ENCODE measurements around the gene HLCS.

Gene HLCS

DNA sequence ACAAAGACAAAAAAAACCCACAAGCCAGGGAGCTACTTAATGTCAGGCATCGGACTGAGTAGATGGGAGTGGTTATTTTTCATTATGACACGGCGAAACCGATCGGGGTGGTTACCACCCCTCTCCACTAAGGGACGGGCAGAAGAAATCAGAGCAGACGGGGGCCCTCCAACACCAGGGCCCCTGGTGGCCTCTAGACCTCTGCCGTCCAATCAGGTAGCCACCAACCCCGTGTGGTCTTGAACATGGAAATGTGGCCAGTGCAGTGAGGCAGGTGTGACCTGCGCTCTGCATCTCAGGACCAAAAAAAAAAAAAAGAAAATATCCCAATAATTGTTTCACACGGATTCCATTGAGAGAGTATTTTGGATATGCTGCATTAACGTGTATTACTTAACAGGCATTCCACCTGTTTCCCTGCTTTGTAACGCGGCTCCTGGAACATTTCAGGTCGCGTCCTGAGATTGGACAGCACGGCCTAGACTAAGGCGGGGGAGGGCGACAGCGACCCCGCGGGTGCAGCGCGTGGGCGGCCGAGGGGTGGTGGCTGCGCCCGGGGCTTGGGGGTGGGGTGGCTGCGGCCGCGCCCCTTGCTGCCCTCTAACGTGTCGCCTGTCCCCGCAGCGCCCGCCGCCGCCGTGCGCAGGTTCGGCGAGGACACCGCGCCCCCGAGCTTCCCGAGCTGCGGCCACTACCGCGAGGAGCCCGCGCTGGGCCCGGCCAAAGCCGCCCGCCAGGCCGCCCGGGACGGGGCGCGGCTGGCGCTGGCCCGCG lies 219.2 kb downstream of the HLCS start:
- no peak for DNase-seq (ENCODE audit: low read depth, low spot score)

GRCh38 chr21:36745459-36745858 lies 221.0 kb downstream of the HLCS start:
- DNase-seq (ENCODE audit: low read depth, low spot score), result no peak

GRCh38 chr21:36744560-36745231 lies 221.8 kb downstream of the HLCS start:
- DNase-seq (ENCODE audit: low read depth, low spot score), result no peak

DNA sequence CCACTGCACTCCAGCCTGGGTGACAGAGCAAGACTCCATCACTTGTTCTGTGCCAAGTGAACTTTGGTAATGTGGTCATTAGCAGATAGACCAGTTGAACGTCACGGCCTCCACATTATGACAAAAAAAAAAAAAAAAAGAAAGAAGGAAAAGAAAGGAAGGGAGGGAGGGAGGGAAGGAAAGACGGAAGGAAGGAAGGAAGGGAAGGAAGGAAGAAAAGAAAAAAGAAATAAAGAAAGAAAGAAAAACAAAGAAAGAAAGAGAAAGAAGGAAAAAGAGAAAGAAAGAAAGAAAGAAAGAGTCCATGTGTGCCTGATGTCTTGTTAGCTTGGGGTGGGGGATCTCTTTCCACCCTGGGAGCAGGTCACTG lies 222.3 kb downstream of the HLCS start:
- DNase-seq (ENCODE audit: low read depth, low spot score), result no peak

DNA sequence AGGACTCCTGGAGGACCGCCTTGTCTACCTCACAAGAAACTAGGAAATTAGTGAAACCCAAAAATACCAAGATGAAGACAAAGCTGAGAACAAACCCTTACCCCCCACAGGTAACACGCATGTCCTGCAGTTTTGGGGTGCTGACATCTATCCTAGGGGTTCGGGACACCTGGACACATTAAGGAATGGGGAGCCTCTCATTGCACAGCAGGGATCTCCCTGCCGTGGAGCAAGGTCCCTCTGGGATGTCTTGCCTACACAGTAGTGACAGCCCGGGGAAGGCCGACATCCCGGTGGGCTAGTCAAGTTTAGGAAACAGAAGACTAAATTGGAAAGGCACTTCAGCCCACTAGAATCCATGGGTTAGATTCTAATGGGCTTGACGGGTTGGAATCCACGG lies 223.0 kb downstream of the HLCS start:
- no peak for DNase-seq (ENCODE audit: low read depth, low spot score)

- DNase-seq (ENCODE audit: low read depth, low spot score), result no peak
Measured at GRCh38 chr21:36743008-36743407, 223.5 kb downstream of the HLCS start.

GRCh38 chr21:36741506-36741905 lies 225.0 kb downstream of the HLCS start:
- no peak for DNase-seq (ENCODE audit: low read depth, low spot score)

- DNase-seq (ENCODE audit: low read depth, low spot score), result no peak
Measured at GRCh38 chr21:36738489-36739126, 227.9 kb downstream of the HLCS start.

DNA sequence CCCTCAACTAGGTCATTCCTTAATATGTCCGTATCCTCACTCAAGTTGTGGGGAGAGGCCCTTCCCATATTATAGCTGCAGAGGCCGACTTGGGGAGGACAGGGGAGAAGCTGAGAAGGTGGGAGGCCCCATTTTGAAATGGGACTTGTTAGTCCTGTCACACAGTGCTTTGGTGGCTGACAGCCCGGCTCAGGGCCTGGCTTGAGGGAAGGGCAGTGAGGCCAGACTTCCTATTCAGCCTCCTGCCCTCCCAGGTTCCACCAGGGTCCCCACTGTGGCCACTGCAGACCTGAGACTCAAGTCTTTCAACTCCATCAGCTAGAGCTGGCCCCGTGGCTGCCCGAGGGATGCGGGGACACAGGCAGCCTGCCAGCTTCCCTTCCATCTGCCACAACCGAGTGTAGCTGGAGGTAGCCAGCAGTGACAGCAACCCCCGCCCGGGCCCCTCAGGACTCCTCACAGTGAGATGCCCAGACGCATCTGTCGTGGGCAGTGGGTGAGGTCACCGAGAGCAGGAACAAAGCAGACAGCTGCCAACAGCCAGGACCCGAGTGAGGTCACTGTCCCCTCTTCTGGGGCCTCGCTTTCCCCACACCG lies 230.6 kb downstream of the HLCS start:
- DNase-seq (ENCODE audit: low read depth, low spot score), result no peak

- no peak for DNase-seq (ENCODE audit: low read depth, low spot score)
Measured at GRCh38 chr21:36735201-36735515, 231.3 kb downstream of the HLCS start.

DNA sequence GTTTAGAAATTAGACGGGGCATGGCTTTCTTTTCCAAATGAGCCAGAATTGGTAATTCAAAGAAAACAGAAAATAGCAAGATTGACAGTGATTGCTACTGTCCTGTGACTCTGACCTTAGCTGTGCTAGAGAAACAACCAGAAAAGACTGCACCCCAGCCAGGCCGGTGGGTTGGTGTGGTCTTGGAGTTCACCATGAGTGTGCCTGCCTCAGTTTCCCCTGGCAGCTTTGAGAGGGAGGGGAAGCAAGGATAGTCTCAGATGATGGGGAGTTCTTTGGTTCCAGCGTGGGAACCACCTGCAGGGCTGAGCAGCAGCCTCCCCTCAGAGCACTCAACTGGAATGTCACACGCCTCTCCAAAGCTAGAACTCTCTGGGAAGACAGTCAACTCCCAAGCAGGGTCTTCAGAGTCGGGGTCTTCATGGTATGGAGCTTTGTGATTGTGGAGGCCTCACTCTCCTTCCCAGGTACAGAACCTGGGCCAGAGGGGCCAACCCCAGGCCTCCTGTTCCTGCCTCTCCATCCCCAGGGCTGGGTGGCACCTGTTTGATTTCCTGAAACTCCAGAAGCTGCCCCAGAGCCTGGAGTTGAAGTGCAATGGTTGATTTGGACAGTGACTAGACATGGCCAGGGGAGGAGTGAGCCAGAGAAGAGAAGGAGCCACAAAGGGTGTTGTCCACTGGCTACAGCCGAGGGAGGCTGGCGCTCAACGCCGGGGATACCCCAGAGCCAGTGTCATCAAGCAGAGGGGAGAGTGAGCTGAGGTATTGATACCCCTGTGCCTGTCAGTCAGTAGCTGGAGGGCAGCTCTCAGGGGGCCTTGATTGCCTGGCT lies 231.9 kb downstream of the HLCS start:
- DNase-seq (ENCODE audit: low read depth, low spot score), result no peak

- DNase-seq (ENCODE audit: low read depth, low spot score), result no peak
Measured at GRCh38 chr21:36733857-36734256, 232.6 kb downstream of the HLCS start.

GRCh38 chr21:36732761-36733160 lies 233.7 kb downstream of the HLCS start:
- DNase-seq (ENCODE audit: low read depth, low spot score), result no peak

DNA sequence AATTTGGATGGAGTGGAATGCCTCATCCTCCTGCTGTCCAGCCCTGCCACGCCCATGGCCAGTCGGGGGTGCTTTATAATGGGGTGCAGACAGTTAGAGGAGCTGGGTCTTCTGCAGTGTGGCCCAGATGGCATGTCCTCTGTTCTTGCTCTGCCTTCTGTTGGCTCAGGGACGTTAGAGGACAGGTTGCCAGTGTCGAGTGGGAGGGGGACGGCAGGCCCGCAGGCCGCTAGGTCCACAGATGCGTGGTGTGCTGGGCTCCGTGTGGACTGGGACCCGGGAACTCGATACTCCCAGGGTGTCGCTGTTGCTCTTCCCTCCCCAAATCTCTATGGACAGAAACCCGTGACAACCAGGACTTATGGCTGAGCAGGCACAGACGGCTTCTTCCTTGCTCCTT lies 234.3 kb downstream of the HLCS start:
- no peak for DNase-seq (ENCODE audit: low read depth, low spot score)

GRCh38 chr21:36730291-36731281 lies 235.9 kb downstream of the HLCS start:
- DNase-seq (ENCODE audit: low read depth, low spot score), result no peak

- DNase-seq (ENCODE audit: low read depth, low spot score), result no peak
Measured at GRCh38 chr21:36729310-36729970, 237.0 kb downstream of the HLCS start.

GRCh38 chr21:36728371-36729111 lies 237.9 kb downstream of the HLCS start:
- DNase-seq (ENCODE audit: low read depth, low spot score), result no peak

- DNase-seq (ENCODE audit: low read depth, low spot score), result no peak
Measured at GRCh38 chr21:36727866-36728265, 238.6 kb downstream of the HLCS start.

- no peak for DNase-seq (ENCODE audit: low read depth, low spot score)
Measured at GRCh38 chr21:36725793-36726386, 240.6 kb downstream of the HLCS start.
